SU-DHL-6 (cell line): Measurements from ENCODE around the gene GATAD2B.

Experiments used
- H2AFZ ChIP-seq: fragments of 200-600 bp; sonication (generic); 2 replicates; pipeline ENCODE4 v1.6.1; 2014; ENCODE audit warnings: low read depth, mild to moderate bottlenecking, moderate library complexity, mixed read lengths, antibody characterized with exemption, low read length; ENCODE audit not compliant: severe bottlenecking
- H3F3A ChIP-seq: fragments of 200-600 bp; shearing (Covaris generic); 2 replicates; pipeline ENCODE4 v1.6.0; 2016; ENCODE audit warnings: antibody characterized with exemption, mild to moderate bottlenecking; ENCODE audit not compliant: insufficient read depth
- H3K27ac ChIP-seq: fragments of 200-600 bp; sonication (generic); 2 replicates; pipeline ENCODE4 v1.5.1; 2016; ENCODE audit warnings: low read depth, mild to moderate bottlenecking, low read length, moderate library complexity, mixed read lengths
- H3K27me3 ChIP-seq: fragments of 200-600 bp; sonication (generic), shearing (Covaris generic); 2 replicates; pipeline ENCODE4 v1.6.0; 2014; ENCODE audit warnings: mild to moderate bottlenecking, low read length
- H3K36me3 ChIP-seq: fragments of 200-600 bp; sonication (generic); 2 replicates; pipeline ENCODE4 v1.6.1; 2014; ENCODE audit warnings: mild to moderate bottlenecking, low read length, mixed read lengths
- H3K4me2 ChIP-seq: fragments of 300-600, 200-600 bp; shearing (Covaris generic), sonication (generic); 2 replicates; pipeline ENCODE4 v1.6.0; 2014; ENCODE audit warnings: low read length, low read depth, mild to moderate bottlenecking; ENCODE audit not compliant: poor library complexity, severe bottlenecking
- H3K4me3 ChIP-seq: fragments of 200-600 bp; sonication (generic); 2 replicates; pipeline ENCODE4 v1.5.1; 2014; ENCODE audit warnings: antibody characterized with exemption, low read length, mild to moderate bottlenecking, mixed read lengths; ENCODE audit not compliant: insufficient read depth, poor library complexity, severe bottlenecking
- H3K79me2 ChIP-seq: fragments of 200-600 bp; sonication (generic); 2 replicates; pipeline ENCODE4 v1.6.1; 2014; ENCODE audit warnings: mild to moderate bottlenecking, low read length, moderate library complexity; ENCODE audit not compliant: insufficient read depth
- H3K9ac ChIP-seq: fragments of 200-600 bp; sonication (generic); 2 replicates; pipeline ENCODE4 v1.7.0; 2014; ENCODE audit warnings: mild to moderate bottlenecking, low read length
- H3K9me2 ChIP-seq: fragments of 200-600 bp; sonication (generic); replicated peaks from 2 replicates; pipeline ENCODE4 v1.6.1; 2014; ENCODE audit warnings: low read length; ENCODE audit not compliant: insufficient read depth
- H3K9me3 ChIP-seq: fragments of 200-600 bp; sonication (generic); 2 replicates; pipeline ENCODE4 v1.6.1; 2014; ENCODE audit warnings: low read length, mixed read lengths; ENCODE audit not compliant: insufficient read depth
- H4K20me1 ChIP-seq: fragments of 200-600 bp; sonication (generic); 2 replicates; pipeline ENCODE4 v1.6.1; 2014; ENCODE audit warnings: low read depth, mild to moderate bottlenecking, antibody characterized with exemption, low read length, moderate library complexity, mixed read lengths
- CTCF ChIP-seq: fragments of 200-600 bp; sonication (generic); IDR thresholded peaks from one replicate; pipeline ENCODE4 v1.5.1; 2017; ENCODE audit warnings: antibody characterized with exemption, mild to moderate bottlenecking, low read length, moderate library complexity; ENCODE audit not compliant: insufficient read depth, poor library complexity, severe bottlenecking
- EZH2phosphoT487 ChIP-seq: fragments of 200-600 bp; sonication (generic), shearing (Covaris generic); conservative IDR thresholded peaks from 2 replicates; pipeline ENCODE4 v1.6.1; 2018; ENCODE audit warnings: mild to moderate bottlenecking, antibody characterized with exemption, low read length, moderate library complexity, mixed read lengths

GATAD2B gene

GRCh38 chr1:153790313-153790965 is 132.3 kb downstream of the GATAD2B start:
- peaks cover 12% of the 10 kb centered on the region for H3F3A ChIP-seq
- H3K9ac ChIP-seq, result no peak overlapping the region
- H3K4me3 ChIP-seq, result no peak overlapping the region
- no peaks in the 10 kb centered on the region for H4K20me1 ChIP-seq
- no peaks in the 10 kb centered on the region for H3K79me2 ChIP-seq
- peak overlapping the region; percentile 13 for H3K4me2 ChIP-seq
- no peaks in the 10 kb centered on the region for H3K27me3 ChIP-seq
- H3K9me3 ChIP-seq, result peaks cover 7% of the 10 kb centered on the region
- no peaks in the 10 kb centered on the region for H3K9me2 ChIP-seq
- H2AFZ ChIP-seq, result no peak overlapping the region
- no peak for TF ChIP-seq EZH2phosphoT487
- TF ChIP-seq CTCF, result no peak
- H3K27ac ChIP-seq, result no peak overlapping the region
- no peaks in the 10 kb centered on the region for H3K36me3 ChIP-seq

- TF ChIP-seq CTCF, result no peak
- no peak for TF ChIP-seq EZH2phosphoT487
- Histone ChIP-seq H3K27ac (no peak overlapping the region), H3K9me3 (peaks cover 7% of the 10 kb centered on the region), H3K9me2 (no peaks in the 10 kb centered on the region), H3F3A (peaks cover 16% of the 10 kb centered on the region), H3K9ac (no peak overlapping the region), H3K27me3 (no peaks in the 10 kb centered on the region), H4K20me1 (no peaks in the 10 kb centered on the region), H2AFZ (no peak overlapping the region), H3K4me2 (no peak overlapping the region), H3K4me3 (no peak overlapping the region), H3K36me3 (no peaks in the 10 kb centered on the region), H3K79me2 (no peaks in the 10 kb centered on the region)
Observed at GRCh38 chr1:153789478-153790034, 133.2 kb downstream of the GATAD2B start.

GRCh38 chr1:153786038-153786790 is 136.6 kb downstream of the GATAD2B start:
- H3K79me2 ChIP-seq, result no peaks in the 10 kb centered on the region
- no peak overlapping the region for H3K9ac ChIP-seq
- no peak overlapping the region for H2AFZ ChIP-seq
- H3K4me3 ChIP-seq, result no peak overlapping the region
- no peaks in the 10 kb centered on the region for H4K20me1 ChIP-seq
- no peaks in the 10 kb centered on the region for H3K27me3 ChIP-seq
- H3F3A ChIP-seq, result peaks cover 10% of the 10 kb centered on the region
- no peaks in the 10 kb centered on the region for H3K9me2 ChIP-seq
- H3K4me2 ChIP-seq, result no peak overlapping the region
- no peak for TF ChIP-seq EZH2phosphoT487
- H3K27ac ChIP-seq, result no peak overlapping the region
- H3K9me3 ChIP-seq, result peaks cover 7% of the 10 kb centered on the region
- H3K36me3 ChIP-seq, result no peaks in the 10 kb centered on the region
